NCI-H82 treated with DMSO at 0.1 percent for 48 hours (cell line): Measurements from ENCODE around the gene NLRP5.
A peak's percentile ranks its signal among the peaks of the same experiment; 100 is the strongest.
"Not testable (repeated sequence)": the region's sequence is repeated elsewhere in the genome, so short reads cannot be mapped to it uniquely, and the experiment has no call there.

Experiments
- DNase-seq: peaks from one replicate; lab custom pipeline; 2025; ENCODE audit not compliant: unreplicated experiment; lab: John Stamatoyannopoulos, UW

The NLRP5 gene

DNA sequence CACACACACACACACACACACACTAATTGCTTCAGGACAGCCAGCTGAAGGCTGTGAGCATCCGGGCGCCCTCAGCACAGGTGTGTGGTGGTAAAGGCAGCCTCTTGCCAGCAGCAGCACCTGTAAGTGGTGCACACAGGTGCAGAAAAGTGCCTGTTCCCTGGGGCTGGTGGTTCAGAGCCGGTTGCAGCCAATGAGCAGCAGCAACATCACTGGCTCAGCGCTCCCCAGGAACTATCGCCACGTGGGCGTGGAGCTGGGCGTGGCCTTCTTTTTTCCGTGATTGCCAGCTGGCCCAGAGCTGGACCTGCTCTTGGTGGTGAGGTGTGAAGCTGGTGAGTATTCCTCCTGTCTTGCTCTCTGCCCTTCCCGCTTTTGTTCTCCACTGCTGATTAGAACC is at the start of gene NLRP5:
Gene NLRP5, plus strand, starts transcription at position 289 of the 400 bp plus-strand sequence.
- no peak for DNase-seq

DNA sequence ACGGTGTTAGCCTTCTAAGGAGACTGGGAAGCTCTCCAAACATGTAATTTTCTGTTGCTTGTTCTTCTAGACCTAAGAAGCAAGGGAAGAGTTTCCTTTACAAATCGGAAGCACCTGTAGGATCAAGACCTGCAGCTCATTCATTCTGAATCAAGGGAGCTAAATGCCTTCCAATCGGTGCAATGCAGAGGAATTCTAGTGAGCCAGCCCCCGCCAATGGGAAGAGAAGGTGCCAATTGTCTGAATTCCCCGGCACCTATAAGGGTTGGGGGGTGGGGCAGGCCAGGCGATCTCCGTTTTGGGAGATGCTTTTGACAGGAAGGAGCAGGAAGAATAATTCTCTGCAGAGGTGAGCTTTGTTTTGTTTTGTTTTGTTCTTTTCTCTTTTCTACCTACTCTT is 47.4 kb upstream of the NLRP5 start:
- DNase-seq = no peak

DNA sequence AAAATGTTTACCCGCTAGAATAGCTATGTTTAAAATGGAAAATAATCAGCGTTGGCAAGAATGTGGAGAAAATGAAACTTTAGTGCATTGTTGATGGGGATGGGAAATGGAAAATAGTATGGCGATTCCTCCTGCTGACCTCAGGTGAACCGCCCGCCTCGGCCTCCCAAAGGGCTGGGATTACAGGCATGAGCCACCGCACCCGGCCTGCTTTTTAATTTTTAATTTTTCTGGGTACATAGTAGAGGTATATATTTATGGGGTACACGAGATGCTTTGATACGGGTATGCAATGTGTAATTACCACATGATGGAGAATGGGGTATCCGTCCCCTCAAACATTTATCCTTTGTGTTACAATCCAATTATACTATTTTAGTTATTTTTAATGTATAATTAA is 46.3 kb upstream of the NLRP5 start:
- DNase-seq = no peak

- DNase-seq = no peak
Observed at GRCh38 chr19:55947532-55947931, 39.0 kb upstream of the NLRP5 start, which contains the start of gene NLRP8. Gene NLRP8 (plus strand): TSS chr19:55947832.

GRCh38 chr19:55950566-55950965 is 36.0 kb upstream of the NLRP5 start:
- not testable (repeated sequence) for DNase-seq

GRCh38 chr19:55956431-55956830 is 30.1 kb upstream of the NLRP5 start:
- no peak for DNase-seq

DNA sequence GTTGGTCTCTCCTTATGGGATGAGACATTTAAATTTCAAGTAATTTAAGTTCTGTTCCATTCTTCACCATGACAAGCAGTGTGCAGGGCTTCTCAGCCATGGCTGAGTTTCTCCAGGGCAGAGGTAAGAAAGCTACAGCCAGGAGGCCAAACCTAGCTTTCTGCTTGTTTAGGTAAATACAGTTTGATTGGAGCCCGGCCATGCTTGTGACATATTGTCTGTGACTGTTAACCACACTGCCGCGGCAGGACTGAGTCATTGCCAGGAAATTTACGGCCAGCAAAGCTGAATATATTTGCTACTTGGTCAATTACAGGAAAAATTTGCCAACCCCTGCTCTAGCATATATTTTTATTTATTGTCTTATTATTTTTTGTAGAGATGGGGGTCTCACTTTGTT is 28.2 kb upstream of the NLRP5 start:
- no peak for DNase-seq

DNA sequence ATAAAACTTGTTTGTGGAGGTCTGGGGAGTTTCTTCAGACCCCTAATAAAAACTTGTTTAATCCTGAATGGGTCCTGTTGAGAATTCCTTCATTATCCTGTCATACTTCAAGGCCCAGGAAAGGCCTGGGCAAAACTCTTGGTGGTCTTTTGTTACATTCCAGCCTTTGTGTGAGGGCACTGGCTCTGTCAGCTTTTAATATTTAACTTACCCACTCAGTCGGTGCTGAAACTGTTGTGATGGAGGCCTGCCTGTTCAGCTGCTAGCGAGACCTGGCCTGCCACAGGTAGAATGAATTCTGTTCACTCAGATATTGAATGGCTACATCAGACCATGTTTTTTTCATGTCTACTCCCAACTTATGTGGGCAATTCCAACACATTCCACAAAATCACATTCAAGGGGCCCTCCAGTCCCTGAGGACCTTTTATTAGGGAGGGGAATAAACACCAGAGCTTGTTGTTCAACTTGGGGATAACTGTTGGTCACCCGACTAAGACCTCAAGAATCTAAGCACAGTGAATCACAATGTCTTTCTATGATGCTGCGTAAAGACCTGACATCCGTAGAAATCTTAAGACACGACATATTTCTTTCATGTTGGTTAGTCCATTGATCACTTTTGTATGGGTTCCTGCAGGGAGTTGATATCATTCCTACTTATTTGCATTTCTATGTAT is 26.4 kb upstream of the NLRP5 start:
- no peak for DNase-seq

DNA sequence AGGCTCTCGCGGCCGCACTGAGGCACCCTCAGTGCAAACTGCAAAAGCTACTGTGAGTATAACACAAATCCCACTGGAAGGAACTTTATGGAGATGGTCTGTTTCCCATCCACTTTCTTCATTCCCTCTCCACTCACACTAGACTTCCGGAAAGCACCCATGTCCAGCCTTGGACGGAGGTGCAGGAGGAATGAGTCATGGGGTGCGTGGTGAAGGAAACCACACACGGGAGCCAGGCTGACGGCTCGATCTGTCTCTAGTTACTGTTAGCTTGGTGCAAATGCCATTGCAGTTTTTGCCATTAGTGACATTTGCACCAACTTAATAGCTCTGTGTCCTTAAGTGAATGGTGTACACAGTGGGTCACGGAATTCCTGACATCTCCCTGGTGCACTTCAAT is 24.4 kb upstream of the NLRP5 start:
- DNase-seq = no peak

DNA sequence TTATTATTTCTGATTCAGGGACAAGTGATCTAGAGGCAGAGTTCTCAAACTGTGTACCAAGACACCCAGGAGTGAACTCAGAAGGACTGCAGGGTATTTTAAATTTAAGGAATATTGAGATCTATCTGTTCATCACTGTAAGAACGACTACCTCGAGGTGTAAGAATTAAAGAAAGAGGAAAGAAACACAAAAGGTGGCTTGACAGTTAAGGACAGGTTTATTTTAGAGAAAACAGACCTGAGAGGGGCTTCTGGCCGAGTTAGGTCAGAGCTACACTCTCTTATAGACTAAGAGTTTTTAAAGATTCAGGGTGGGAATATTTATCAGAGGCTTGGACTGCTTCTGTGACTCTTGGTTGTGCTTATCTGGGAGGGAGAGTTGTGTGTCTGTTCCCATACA is 12.6 kb upstream of the NLRP5 start:
- DNase-seq = no peak

GRCh38 chr19:55980415-55980814 is 6.2 kb upstream of the NLRP5 start:
- DNase-seq = no peak

DNA sequence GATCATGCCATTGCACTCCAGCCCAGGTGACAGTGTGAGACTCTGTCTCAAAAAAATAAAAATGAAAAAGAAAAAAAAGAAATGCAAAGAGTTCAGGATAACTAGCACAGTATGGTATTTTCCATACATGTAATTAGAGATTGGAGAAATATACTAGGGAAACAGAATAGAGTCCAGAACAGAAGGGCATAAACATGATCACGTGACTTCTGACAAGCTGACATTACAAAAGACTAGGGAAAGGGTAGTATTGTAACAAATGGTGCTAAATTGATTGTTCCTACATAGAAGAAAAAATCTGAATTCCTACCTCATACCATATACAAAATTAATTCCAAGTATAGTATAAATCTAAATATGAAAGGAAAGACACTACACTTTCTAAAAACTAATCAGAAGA is 1.3 kb upstream of the NLRP5 start:
- no peak for DNase-seq

GRCh38 chr19:55990831-55991230 is 4.3 kb downstream of the NLRP5 start:
- no peak for DNase-seq

- DNase-seq = no peak
Observed at GRCh38 chr19:55993492-55993891, 6.9 kb downstream of the NLRP5 start.

GRCh38 chr19:56014765-56015164 is 28.2 kb downstream of the NLRP5 start:
- no peak for DNase-seq

DNA sequence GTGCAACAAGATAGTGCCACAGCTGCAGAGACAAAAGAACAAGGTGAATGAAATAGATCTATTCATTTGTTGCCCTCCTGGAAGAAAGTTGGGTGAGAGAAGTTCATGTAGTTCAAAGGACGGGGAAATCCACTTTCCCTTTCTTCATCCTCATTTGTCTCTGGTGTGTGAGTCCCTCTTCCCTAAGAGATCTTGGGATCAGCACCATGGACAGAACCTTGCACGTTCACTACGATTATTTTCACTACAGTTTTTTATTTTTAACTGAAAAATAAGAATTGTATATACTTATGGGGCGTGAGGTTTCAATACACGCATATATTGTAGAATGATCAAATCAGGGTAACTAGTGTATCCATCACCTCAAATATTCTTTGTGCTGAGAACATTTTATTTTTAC is 29.2 kb downstream of the NLRP5 start:
- DNase-seq = no peak

DNA sequence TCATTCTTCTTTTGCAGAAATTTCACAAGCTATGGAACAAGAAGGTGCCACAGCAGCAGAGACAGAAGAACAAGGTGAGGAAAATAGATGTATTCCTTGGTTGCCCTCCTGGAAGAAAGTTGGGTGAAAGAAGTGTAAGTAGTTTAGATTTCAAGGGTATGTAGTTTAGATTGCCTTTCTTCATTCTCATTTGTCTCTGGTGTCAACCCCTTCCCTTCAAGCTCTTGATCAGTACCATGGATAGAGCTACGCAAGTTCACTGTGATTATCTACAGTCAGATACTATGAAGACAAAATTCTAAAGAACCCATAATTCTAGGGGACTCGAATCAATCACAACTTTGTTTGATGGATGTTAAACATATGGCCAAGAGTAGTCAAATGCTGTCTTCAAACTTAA is 32.8 kb downstream of the NLRP5 start:
- not testable (repeated sequence) for DNase-seq

DNA sequence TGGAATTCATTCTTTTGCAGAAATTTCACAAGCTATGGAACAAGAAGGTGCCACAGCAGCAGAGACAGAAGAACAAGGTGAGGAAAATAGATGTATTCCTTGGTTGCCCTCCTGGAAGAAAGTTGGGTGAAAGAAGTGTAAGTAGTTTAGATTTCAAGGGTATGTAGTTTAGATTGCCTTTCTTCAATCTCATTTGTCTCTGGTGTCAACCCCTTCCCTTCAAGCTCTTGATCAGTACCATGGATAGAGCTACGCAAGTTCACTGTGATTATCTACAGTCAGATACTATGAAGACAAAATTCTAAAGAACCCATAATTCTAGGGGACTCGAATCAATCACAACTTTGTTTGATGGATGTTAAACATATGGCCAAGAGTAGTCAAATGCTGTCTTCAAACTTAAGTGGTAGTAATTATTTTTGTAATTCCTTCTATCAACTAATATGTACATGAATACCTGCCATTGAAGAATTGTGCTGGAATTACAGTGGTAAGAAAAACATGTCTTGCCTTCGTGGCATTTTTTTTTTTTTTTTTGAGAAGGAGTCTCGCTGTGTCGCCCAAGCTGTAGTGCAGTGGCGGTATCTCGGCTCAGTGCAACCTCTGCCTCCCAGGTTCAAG is 33.9 kb downstream of the NLRP5 start:
- DNase-seq = not testable (repeated sequence)

- DNase-seq = no peak
Observed at GRCh38 chr19:56026769-56027168, 40.2 kb downstream of the NLRP5 start.

DNA sequence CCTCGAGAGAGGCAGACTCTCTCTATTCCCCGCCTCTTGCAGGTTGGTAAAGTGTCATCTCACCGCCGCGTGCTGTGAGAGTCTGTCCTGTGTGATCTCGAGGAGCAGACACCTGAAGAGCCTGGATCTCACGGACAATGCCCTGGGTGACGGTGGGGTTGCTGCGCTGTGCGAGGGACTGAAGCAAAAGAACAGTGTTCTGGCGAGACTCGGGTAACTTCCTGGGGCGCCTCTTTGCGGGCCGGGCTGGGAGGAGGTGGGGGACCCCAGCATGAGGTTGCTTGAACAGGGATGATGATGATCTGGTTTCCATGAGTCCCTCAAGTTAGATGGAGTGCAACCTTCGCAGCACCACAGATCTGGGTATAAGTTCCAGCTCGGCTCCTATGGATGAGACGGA is 67.0 kb downstream of the NLRP5 start:
- DNase-seq = no peak

- DNase-seq = peak; percentile 31
Observed at GRCh38 chr19:56066152-56067023, 79.8 kb downstream of the NLRP5 start.

GRCh38 chr19:56069642-56070041 is 83.1 kb downstream of the NLRP5 start:
- DNase-seq = no peak
